HG03159 (cell line): ENCODE data around the gene CRYM.
"Not testable (repeated sequence)": the region's sequence is repeated elsewhere in the genome, so short reads cannot be mapped to it uniquely, and the experiment has no call there.

Experiments
- ATAC-seq: cut with Tn5 transposase; IDR thresholded peaks from one replicate; pipeline ENCODE4 v1.9.1; 2021; ENCODE audit warnings: mild to moderate bottlenecking, moderate library complexity; ENCODE audit not compliant: unreplicated experiment

Gene CRYM

DNA sequence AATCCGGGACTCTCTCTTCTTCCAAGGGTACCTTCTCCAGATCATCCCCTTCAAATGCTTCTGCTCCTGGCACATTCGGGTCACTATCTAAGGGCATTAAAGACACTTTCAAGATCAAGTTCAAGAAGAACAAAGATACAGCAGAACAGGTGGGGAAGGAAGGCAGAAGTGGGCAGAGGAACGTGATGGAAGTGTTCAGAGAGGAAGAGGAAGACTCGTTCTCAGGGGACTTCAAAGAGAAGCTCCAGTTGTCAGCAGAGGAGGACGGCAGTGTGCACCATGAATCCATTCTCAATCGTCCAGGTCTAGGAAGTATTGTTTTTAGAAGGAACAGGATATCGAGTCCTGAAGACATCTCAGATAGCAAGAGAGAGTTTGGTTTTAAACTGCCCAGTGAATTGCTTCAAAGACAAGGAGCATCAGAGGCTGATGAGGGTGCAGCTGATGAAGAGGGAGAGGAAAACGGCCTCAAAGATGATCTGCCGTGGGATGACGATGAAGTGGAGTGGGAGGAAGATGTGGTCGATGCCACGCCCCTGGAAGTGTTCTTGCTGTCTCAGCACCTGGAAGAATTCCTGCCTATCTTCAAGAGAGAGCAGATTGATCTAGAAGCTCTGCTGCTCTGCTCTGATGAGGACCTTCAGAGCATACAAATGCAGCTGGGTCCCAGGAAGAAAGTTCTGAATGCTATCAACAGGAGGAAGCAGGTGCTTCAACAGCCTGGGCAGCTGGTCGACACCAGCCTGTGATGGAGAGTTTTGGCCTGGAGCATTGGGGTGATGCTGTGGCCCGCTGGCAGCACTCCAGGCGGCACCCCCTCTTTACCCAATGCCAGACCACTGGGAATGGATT, 27.8 kb downstream of the CRYM start:
- ATAC-seq: no peak

DNA sequence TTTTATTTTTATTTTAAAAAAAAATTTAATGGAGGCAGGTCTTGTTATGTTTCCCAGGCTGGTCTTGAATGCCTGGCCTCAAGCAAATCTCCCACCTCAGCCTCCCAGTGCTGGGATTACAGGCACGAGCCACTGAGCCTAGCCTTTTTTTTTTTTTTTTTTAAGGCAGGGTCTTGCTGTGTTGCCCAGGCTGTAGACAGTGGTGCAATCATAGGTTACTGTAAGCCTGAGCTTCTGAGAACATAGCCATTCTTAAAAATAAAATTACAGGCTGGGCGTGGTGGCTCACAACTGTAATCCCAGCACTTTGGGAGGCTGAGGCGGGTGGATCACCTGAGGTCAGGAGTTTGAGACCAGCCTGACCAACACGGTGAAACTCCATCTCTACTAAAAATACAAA, 29.9 kb downstream of the CRYM start:
- not testable (repeated sequence) for ATAC-seq

DNA sequence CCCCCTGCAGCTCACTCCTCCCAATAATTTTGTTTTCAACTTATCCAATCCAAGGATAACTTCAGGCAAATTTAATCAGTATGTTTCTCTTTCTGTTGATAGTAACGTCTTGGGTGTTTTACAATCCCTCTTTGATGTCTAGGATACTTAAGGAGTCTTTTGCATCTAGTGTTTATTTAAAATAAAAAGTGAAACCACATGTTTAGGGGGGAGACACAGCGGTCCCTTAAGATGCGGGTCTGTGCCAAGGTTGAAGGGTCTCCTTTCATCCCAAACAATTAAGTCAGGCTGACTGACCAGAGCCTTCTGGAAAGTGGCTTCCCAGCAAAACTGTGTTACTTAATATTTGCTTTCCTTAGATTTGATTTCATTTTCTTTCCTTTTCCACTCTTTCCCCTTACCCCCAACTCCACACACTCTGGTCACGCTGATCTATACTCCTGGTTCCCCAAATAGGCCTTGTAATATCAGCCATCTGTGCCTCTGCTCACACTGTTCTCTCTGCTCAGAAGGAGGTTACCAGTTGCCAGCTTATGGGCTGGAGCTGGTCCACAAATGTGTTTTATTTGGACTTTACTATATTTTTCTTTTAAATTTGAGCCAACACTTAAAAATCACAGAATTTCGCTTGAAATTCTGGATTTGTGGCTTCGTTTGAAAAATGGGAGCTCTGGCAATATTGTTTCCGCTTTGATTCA, 33.4 kb downstream of the CRYM start:
- ATAC-seq: no peak

DNA sequence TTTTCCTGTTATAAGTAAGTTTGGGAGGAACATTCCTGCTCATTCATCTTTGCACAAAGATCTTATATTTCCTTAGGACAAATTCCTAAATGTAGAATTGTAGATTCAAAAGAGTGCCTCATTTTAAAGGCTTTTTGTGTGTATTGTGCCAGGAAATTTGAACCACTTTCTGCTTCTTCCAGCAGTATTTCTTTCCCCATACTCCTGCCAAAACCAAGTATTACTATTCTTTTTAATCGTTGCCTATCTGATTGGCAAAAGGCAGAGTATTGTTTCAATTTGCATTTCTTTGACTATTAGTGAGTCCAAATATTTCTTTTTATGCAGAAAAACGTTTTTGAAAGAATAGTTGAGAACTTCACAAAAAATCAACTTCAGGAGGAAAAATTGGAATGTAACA, 35.3 kb downstream of the CRYM start:
- ATAC-seq: no peak

DNA sequence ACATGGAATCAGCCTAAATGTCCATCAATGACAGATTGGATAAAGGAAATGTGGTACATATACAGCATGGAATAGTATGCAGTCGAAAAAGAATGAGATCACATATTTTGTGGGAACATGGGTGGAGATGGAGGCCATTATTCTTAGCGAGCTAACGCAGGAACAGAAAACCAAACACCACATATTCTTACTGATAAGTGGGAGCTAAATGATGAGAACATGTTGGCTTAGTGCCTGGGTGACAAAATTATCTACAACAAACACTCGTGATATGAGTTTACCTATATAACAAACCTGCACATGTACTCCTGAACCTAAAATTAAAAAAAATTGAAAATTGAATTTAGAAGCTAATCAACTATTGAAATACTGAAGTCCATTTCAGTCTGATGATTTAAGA, 38.4 kb downstream of the CRYM start:
- ATAC-seq: no peak

DNA sequence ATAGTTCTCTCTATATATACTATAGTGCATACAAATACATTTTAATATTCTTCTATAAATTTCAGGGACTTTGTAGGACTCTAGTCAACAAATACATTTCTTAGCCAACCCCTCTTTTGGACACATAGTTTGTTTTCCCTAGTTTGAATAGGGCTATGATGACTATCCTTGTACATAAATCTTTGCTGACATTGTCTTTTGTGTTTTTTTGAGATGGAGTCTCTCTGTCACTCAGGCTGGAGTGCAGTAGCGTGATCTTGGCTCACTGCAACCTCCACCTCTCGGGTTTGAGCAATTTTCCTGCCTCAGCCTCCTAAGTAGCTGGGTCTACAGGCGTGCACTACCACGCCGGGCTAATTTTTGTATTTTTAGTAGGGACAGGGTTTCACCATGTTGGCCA, 41.3 kb downstream of the CRYM start:
- no peak for ATAC-seq

DNA sequence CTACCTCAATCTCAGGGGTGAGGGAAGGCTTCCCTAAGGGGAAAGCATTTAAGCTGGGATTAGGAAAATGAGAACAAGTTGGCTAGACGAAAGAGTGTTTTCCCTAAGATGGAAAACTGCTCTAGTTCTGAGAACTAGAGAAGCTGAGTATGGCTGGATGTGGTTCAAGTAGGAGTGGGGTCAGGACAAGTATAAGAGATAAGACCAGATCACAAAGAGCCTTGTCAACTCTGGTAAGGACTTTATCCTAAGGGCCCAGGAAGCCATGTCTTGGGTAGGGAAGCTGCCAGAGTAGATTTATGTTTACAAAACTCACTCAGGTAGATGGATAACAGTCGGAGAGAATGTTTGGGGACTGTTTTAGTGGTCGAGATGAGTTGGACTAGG, 42.9 kb downstream of the CRYM start:
- ATAC-seq: no peak

DNA sequence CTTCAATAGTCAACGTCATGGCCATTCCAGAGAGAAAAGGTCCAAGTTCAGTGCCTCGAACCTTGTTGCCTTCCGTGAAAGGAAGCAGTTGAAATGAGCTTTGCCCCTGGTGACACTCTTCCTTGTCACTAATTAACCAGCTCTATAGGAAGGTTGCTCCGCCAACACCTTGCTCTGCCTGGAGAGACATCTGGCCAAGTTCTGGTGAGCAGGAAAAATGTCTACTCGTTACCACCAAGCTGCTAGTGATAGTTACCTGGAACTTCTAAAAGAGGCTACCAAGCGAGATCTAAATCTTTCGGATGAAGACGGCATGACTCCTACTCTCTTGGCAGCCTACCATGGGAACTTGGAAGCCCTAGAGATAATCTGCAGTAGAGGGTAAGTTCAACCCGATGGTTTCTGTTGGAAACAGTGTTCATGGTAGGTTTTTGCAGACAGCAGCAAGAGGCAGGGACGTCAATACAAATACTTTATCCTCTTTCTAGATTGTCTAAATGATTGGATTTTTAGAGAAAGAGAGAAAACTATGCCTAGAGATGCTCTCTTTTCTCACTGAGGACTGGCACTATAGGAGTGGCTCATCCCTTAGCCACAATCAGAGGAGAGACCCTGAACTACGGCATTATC, 44.5 kb downstream of the CRYM start, which contains the start of gene ANKS4B:
Gene ANKS4B, plus strand, starts transcription at position 179 of the 630 bp plus-strand sequence. Its CDS starts 39 bp downstream, at position 218.
- no peak for ATAC-seq

DNA sequence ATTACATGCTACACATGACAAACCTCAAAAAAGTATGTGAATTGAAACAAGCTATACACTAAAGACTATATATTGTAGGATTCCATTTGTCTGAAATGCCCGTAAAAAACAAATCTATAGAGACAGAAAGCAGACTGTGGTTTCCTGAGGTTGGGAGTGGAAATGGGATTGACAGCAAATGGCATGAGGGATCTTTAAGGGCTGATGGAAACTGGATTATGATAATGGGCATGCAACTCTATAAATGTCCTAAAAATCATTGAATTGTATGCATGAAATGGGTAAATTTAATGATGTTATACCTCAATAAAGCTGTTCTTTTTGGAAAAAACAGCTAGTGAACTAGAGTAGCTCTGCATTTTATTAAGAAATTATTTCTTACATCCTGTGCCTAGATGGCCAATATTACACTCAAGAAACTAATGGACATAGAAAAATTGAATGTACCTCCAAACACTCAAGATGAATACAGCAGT, 45.0 kb downstream of the CRYM start:
- no peak for ATAC-seq

DNA sequence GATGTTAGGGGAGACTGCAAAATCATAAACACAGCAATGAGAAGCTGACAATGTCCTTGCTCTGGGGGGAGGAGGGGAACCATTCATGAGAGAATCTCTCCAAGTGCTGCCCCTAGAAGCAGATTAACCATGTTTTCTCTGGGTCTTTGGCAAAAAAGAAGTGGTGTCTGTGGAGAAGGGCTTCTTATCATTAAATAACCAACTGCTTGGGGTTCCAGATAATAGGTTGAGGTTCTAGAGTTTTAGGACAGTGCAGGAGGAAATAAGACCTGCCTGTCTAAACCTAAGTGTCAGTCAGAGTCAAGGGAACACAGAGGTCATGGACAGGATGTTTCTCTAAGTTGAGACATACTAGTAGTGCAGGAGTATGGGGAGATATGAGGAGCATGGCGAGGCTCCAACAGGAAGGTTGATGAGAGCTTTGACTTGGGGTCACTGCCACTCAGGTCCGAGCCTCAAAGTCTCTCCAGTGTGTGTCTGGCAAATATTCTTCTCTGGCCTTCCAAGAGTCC, 49.7 kb downstream of the CRYM start:
- no peak for ATAC-seq

DNA sequence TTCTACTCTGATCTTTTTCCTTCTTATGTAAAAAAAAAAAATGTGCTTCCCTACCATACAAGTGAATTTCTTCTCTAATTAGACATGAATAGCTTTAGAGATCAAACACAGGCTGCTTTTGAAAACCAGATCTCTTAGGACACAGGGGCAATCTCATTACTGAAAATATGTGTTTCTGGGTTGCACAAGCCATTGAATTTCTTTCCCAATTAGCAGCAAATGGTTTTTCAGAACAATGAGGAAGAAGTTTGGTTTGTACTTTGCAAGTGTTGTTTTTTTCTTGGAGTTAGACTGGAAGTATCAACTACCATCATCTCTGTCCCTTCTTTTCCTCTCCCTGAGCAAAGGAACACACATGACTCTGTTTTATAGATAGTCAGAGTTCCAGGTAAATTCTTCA, 50.2 kb downstream of the CRYM start:
- no peak for ATAC-seq

DNA sequence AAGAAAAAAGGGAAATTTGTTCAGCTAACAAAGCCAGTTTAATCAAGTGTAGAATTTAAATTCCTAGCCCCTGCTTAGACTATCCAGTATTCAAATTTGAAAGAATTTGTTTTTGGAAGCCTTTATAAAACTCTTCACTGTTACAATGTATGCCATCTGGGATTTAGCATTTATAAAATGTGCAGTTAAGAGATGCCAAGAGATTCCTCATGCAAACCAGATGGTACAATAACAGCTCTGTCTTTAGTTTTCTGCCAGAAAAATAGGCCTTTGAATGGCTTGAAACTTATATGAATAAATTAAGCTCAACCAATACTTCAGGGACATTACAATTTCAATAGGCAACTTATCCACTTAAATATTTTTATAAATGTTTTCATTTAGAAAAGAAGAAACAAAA, 51.3 kb downstream of the CRYM start:
- ATAC-seq: no peak

DNA sequence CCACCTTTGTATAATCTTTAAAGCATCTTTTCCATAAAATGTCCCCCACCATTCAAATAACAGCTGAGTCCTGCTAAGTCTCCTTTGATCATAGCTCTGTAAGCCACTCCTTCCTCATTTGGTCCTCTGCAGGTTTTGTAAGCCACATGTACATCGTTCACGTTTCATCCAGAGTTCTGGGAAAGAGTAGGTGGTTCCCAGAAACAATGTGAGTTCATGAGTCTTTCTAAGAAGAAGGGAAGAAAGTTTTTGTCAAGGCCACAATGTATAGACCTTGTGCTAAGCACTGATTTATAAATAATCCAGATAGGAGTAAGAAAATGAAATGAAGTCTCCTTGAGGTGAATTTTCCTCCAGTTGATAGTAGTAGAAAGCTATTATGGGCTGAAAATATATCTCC, 53.3 kb downstream of the CRYM start:
- ATAC-seq: no peak

DNA sequence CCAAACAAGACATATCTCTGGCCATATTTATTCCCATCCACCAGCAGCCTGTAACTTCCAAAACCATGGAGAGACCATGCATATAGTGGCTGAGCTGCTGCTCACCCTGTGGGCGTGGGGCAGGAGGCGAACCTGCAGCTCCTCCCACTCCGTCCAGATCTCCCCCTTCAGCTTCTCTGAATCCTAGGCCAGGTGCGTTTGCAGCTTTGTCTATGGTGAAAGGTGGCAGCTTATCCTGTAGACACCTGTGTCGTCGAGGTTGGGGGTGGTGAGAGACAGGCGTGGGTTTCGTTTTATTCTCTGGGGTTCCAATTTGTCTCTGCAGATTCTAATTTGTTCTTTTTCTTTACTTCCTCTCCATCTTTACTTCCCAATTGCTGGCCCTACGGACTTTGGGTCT, 54.3 kb downstream of the CRYM start:
- no peak for ATAC-seq

DNA sequence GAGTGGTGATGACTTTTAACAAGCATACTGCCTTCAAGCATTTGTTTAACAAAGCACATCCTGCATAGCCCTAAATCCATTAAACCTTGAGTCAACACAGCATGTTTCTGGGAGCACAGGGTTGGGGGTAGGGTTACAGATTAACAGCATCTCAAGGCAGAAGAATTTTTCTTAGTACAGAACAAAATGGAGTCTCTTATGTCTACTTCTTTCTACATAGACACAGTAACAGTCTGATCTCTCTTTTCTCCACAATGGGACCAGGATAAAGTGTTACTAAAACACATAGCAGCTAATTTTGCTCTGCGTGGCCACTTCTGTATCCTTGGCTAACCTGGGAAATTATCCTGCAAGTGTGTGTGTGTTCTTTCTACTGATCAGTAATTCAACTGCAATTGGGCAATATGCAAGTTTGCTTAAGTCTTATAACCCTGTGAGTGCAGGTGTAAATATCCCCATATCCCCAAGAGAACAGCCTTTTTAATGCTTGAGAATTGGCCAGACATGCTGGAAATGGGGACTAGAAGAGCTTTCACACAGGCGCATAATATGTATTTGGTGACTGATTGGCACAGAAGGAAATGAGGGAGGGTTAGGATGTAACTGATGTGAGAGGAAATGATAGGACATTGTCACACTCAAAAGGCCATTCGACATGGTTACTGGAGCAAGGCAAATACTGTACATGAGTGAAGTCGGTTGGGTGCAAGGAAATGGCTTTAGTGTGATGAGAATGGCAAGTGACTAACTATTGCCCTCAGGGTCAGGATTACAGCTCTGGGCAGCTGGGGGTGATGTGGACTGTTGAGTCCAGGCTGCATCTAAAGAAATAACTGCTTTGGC, 55.4 kb downstream of the CRYM start:
- ATAC-seq: no peak

DNA sequence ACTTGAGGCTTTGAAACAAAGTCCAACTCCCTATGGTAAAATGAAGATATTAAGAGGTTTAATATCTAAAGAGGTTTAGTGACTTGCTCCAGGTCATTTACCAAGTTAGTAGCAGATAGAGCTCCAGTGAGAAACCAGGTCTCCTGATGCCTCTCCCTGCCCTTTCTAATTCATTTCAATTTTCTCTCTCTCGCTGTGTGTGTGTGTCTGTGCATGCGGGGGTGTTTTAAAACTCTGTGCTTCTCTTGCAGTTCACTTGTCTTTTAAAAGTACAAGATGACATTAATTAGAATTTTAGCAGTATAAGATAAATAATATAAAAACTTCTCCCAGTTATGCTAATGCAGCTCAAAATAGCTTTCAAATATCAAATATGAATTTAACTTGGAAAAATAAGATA, 58.5 kb downstream of the CRYM start:
- ATAC-seq: no peak

DNA sequence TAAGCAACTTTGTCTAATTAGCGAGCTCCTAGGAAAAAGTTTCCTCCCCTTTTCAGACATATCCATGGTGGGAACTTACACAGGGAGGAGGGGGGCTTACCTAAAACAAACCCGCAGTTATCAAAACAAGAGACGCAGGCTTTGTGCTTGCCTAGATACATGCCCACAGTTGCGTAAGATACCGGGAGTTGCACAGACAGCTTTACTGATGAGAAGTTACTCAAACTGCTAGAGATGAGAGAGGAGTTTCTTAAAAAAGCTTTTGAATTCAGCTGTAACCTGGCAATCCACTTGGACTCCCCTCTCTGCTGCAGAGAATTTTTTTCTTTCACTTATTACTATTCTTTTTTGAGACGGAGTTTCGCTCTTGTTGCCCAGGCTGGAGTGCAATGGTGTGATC, 59.9 kb downstream of the CRYM start:
- no peak for ATAC-seq

DNA sequence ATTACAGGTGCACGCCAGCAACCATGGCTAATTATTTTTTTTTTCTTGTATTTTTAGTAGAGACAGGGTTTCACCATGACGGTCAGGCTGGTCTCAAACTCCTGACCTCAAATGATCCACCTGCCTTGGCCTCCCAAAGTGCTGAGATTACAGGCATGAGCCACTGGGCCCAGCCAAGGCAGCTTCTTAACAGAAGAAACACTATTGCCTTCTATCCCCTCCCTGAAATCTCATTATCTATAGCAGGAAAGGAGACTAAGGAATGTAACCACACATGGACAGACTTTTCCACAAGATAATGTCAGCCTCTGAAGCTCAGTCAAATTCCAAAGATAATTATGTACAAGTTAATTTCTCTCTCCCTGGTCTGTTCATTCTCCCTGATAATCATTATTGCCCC, 61.0 kb downstream of the CRYM start:
- no peak for ATAC-seq

DNA sequence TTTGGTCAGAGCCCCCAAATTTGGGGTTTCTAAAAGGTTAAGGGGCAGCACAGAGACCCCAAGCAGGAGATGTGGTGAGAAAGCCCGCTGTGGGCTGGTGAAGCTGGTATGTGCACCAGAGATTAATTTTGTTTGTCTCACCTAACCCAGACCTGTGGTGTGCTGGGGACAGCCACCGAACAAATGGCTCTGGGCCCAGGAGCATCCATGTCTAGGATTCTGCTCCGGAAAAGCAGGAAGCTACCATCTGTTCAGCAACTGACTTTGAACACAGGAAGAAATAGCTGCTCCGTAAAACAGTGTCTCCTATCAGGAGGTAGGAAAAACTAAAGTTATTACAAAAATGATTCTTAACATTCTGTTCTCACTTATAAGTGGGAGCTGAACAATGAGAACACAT, 64.0 kb downstream of the CRYM start:
- ATAC-seq: no peak

DNA sequence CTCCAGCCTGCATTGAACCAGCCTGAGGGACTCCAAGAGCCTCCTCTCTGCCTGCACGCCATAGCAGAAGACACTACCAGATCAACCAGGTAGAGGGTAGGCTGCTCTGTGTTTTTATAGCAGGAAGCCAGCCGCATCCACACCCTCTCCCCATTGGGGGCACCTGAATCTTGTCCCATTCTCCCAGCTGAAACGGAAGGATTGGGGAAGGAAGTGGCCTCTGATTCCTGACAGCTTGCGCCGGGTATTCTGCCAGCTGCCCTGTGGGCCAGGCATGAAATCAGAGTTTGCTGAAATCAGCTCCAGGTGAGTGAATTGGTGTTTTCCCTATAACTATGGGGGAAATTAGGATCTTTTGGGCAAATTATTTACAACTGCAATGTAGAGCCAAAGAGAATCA, 66.6 kb downstream of the CRYM start, which contains the start of gene ZP2:
Gene ZP2, minus strand, starts transcription at position 89 of the 400 bp plus-strand sequence. Its CDS starts 27 bp downstream, at position 62.
- ATAC-seq: no peak
